HG02943 (cell line): ENCODE results near the gene ARHGAP24.

Experiments
- ATAC-seq: cut with Tn5 transposase; IDR thresholded peaks from one replicate; pipeline ENCODE4 v1.9.1; 2021; ENCODE audit warnings: mild to moderate bottlenecking, low read depth, moderate library complexity; ENCODE audit not compliant: unreplicated experiment

The ARHGAP24 gene

DNA sequence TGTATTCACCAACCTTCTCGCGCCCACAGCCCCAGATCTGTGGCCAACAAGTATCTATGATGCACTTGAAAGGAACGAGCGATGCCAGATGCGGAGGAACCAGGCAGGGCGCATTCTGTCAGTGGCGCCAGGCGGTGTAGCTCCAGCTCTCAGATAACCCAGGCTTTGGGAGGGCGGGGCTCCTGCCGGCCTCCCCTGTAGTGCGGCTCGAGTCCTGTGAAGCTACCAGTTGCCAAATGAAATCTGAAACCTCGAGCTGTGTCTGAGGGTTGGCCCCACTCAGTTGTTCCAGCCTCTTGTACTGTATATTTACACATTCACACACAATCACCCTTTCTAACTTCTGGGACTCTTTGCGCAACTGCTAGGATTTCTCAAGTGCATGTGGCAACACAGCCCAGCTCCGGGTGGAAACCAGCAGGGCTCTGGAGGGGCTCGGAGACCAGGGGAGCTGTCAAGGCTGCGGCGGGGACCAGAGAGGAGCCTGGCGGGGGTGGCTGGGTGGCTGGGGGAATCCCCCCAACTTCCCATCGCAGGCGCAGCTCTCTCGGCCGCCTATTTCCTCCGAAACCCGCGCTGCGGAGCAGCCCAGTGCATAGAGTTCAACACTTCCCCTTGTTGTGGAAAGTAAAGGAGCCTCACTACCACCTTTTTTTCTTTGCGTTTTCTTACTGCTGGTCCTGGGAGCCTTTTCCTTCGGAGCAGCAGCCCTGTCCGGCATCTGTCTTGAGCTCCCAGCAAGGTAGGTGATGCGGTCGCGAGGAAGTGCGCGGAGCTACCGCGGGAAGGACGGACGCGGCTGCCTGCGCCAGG lies at the start of gene ARHGAP24:
Gene ARHGAP24, plus strand, starts transcription at position 333 of the 813 bp plus-strand sequence.
- ATAC-seq = peak; percentile 93

- ATAC-seq = no peak
These were observed 48.6 kb upstream of the ARHGAP24 start for GRCh38 chr4:85426366-85426765.

- no peak for ATAC-seq
These were observed 47.8 kb upstream of the ARHGAP24 start for GRCh38 chr4:85427123-85427522.

DNA sequence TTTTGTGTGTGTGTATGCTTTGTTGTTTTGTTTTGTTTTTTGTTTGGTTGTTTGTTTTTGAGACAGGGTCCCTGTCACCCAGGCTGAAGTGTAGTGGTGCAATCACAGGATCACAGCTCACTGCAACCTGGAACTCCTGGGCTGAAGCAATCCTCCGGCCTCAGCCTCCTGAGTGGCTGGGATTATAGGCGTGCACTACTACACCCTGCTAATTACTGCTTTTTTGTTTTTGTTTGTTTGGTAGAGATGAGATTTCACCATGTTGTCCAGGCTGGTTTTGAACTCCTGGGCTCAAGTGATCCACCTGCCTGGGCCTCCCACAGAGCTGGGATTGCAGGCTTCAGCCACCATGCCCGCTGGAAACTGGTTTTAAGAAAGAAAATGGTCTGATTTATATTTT lies 44.7 kb upstream of the ARHGAP24 start:
- ATAC-seq = no peak

- ATAC-seq = no peak
These were observed 44.3 kb upstream of the ARHGAP24 start for GRCh38 chr4:85430697-85431096.

DNA sequence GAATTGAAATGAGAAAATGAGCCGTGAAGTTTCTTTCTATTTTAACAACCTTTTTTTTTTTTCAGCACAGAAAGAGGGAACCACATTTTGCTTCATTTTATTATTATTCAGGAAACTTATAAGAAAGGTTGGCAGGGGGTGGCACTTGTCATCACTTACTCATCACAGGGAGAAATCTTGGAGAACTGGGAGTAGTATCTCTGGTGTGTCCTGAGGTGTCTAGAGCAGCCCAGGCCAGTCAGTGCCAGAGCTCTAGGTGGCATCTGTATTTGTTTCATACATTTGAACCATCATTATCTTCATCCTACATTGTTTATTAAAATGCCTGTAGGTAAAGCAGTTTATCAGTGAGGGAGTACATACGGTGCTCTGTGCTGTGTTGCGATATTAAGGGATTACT lies 43.8 kb upstream of the ARHGAP24 start:
- ATAC-seq = no peak

DNA sequence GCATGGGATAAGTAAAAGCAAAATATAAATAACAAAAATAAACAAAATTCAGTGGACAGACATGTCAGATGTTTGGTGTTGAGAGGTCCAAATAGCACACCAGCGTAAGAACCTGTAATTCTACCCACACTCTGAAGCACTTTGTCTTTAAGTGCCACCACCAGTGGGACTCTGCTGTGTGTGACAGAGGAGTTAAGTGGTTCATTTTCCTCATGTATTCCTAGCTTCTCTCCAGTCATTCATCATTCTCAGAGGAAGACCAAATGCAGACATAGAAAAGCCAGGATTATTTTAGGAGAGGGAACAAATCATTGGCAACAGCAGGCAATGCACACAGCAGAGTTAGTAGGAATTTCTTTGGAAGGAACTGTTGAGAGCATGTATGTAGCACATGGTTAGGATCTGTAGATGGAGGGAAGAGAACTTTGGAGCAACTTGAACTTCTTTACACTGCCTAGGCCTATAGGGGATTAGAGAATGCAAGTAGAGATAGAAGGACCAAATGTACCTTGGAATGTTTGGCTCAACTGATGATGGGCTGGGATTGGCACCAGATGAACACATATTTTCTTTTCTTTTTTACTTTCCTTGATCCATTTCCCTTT lies 43.0 kb upstream of the ARHGAP24 start:
- no peak for ATAC-seq

GRCh38 chr4:85445050-85445639 lies 29.8 kb upstream of the ARHGAP24 start:
- no peak for ATAC-seq

GRCh38 chr4:85446141-85446861 lies 28.6 kb upstream of the ARHGAP24 start:
- no peak for ATAC-seq

- no peak for ATAC-seq
These were observed 25.8 kb upstream of the ARHGAP24 start for GRCh38 chr4:85448906-85449890.

- ATAC-seq = no peak
These were observed 22.8 kb upstream of the ARHGAP24 start for GRCh38 chr4:85452058-85452731.

DNA sequence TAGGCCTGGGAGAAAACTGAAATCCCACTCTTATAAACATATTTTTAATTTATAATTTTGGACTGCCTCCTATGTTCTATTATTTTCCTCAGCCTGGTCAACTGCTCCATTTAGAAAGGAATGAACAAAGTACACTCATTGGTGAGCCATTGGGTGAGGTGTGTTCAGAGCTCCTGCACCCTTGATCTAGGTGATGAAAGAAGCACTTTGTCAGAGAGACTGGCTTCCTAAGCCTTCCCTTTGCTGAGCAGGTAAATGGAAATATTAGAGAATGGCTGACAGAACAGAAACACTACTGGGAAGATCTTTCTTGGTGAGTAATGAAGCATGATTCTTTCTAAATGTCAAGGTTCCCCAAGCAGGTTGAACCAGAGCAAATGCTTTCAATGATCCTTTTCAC lies 19.0 kb upstream of the ARHGAP24 start:
- no peak for ATAC-seq

DNA sequence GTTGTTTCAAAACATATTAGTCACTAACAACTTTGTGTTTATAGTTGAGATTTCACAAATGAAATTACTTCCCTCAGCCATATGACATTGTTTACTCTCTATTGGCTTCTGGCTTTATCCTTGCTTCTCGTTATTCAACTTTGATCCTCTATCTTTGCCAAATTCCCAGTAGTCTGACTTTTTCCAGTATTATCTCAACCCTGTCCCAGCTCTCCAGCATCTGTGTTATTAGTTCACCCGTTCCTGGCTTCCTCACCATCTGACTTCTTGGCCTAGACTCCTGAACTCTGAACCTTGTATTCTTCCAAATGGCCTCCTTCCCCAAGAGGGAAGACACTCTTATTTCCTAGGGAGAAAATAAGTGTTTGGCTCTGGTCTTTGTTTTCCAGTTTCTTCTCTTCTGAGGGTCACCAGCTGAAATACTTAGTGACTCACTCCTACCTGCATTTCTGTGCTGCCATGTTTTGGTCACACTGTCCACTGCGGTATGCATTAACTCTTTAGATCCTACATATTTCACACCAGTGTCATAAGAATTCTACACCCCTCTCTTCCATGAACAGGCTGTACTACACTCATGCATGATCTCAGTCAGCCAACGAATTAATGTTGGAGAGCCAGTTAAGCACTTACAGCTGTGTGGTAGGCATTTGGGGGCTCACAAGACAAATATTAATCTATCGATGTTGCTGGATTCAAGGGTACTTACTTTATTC lies 17.0 kb upstream of the ARHGAP24 start:
- no peak for ATAC-seq

DNA sequence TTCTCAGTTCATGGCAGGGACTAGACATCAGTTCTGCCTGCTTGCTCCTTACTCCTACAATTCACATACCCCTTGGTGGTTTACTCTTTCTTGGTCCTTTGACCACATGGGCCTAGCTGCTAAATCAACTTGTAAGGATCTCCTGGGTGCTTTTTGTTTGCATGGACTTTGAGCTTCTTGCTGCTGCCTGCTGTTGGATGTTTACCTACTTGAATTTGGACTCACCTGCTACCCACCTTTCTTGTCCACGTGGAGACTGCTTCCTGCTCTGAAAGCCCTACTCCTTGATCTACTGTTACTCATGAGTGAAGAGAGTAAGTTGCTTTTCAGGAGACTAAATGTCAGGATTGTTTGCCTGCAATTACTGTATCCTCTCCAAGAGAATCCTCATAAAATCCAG lies 15.2 kb upstream of the ARHGAP24 start:
- no peak for ATAC-seq

GRCh38 chr4:85474356-85474755 lies 594 bp upstream of the ARHGAP24 start:
- no peak for ATAC-seq

DNA sequence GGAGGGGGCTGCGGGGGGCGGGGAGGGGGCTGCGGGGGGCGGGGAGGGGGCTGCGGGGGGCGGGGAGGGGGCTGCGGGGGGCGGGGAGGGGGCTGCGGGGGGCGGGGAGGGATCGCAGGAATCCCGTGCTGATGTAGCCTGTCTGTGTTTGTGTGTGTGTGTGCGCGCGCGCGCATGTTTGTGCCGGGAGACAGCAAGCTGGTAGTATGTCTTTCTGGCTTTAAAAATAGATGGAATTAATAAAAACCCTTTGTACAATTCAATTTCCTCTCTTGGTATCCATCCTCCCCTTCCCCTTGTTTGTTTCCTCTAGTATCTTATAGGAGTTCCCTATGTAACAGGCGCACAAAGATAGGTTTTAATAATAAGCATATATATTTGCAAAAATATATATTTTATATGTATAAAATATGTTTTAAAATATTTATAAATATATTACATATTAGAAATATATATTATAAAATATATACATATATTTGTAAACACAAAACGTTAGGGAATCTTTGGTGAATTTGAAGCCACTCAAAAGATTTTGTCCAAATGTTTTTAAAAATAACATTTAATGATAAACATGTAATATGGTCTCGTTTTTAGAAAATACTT lies 782 bp downstream of the ARHGAP24 start:
- ATAC-seq = no peak

GRCh38 chr4:85476381-85476780 lies 1.4 kb downstream of the ARHGAP24 start:
- no peak for ATAC-seq

DNA sequence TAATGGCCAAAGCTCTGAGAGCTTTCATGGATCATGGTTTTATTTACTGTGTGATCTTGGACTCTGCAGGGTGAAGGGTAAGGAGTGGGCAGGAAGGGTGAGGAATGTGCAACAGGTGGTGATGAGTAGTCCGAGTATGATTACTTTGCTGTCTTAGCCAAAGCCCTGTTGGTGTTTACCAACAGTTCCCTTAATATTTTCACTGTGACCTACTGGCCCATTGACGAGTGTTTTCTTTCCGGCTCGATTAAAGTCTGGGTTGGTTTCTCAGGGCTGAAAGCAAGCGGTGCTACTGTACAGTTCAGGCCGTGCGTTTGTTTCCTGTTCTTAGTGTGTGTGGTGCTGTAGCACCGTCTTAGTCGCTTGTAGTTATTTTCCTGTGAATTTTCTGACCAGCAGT lies 2.6 kb downstream of the ARHGAP24 start:
- peak; percentile 44 for ATAC-seq
